HepG2 (cell line): Measurements from ENCODE around the gene BCAN. TPM values are rescaled to one million over a fixed set of nuclear protein-coding genes. Genes with fewer than 3 reads are reported as not detected.

Experiments
- BHLHE40 ChIP-seq: IDR thresholded peaks from 2 replicates; pipeline ENCODE4 v1.6.1; 2011; ENCODE audit warnings: low read length, improper control_type of control experiment
- EHMT2 ChIP-seq: fragments of 200-600 bp; sonication (generic); IDR thresholded peaks from 2 replicates; pipeline ENCODE4 v1.7.0; 2017; ENCODE audit warnings: antibody characterized with exemption, low read depth, low read length, borderline replicate concordance
- FOXM1 ChIP-seq: sonication (generic); formaldehyde crosslinking; IDR thresholded peaks from 2 replicates; pipeline ENCODE4 v1.5.0; 2020; ENCODE audit warnings: missing genetic modification reagents
- GTF2F1 ChIP-seq: fragments of 150-350 bp; IDR thresholded peaks from 2 replicates; pipeline ENCODE4 v1.6.1; 2014; ENCODE audit warnings: low read length
- MAF1 ChIP-seq: sonication (generic); formaldehyde crosslinking; IDR thresholded peaks from 2 replicates; pipeline ENCODE4 v1.5.0; 2020; ENCODE audit warnings: missing genetic modification reagents, borderline replicate concordance
- MEIS1 ChIP-seq: sonication (generic); formaldehyde crosslinking; IDR thresholded peaks from 2 replicates; pipeline ENCODE4 v1.9.0; 2021; ENCODE audit warnings: mild to moderate bottlenecking, missing genetic modification reagents, moderate library complexity, borderline replicate concordance
- NR3C1 ChIP-seq: sonication (generic); formaldehyde crosslinking; IDR thresholded peaks from 2 replicates; pipeline ENCODE4 v1.4.0; 2020; ENCODE audit warnings: missing genetic modification reagents
- PLRG1 ChIP-seq: fragments of 450-650 bp; conservative IDR thresholded peaks from 2 replicates; pipeline ENCODE4 v1.6.1; 2016
- SRY ChIP-seq: sonication (generic); formaldehyde crosslinking; IDR thresholded peaks from 2 replicates; pipeline ENCODE4 v1.8.0; 2022; ENCODE audit warnings: mild to moderate bottlenecking, missing genetic modification reagents
- TOPORS ChIP-seq: sonication (generic); formaldehyde crosslinking; IDR thresholded peaks from 2 replicates; pipeline ENCODE4 v1.8.0; 2023; ENCODE audit warnings: mild to moderate bottlenecking, missing genetic modification reagents
- U2AF2 ChIP-seq: fragments of 200-400 bp; formaldehyde crosslinking; IDR thresholded peaks from 2 replicates; pipeline ENCODE4 v1.6.1; 2017; ENCODE audit warnings: low read depth, mild to moderate bottlenecking, low read length
- XBP1 ChIP-seq: sonication (generic); formaldehyde crosslinking; IDR thresholded peaks from 2 replicates; pipeline ENCODE4 v1.5.0; 2020; ENCODE audit warnings: missing genetic modification reagents
- ZNF253 ChIP-seq: sonication (generic); formaldehyde crosslinking; IDR thresholded peaks from 2 replicates; pipeline ENCODE4 v1.8.0; 2022; ENCODE audit warnings: mild to moderate bottlenecking, missing genetic modification reagents, borderline replicate concordance
- ZNF496 ChIP-seq: sonication (generic); formaldehyde crosslinking; IDR thresholded peaks from 2 replicates; pipeline ENCODE4 v1.8.1; 2023; ENCODE audit warnings: mild to moderate bottlenecking, moderate library complexity, missing genetic modification reagents; ENCODE audit not compliant: insufficient replicate concordance
- ZSCAN25 ChIP-seq: sonication (generic); formaldehyde crosslinking; IDR thresholded peaks from 2 replicates; pipeline ENCODE4 v1.8.0; 2022; ENCODE audit warnings: mild to moderate bottlenecking, missing genetic modification reagents
- polyA plus RNA-seq, 8 experiments: library from polyadenylated mRNA; depleted of rRNA in 3 of 8; stranded (reverse) in 7 of 8; unstranded in 1 of 8; fragments of >200 nt; fragmentation: Illumina TruSeq in 4 of 8; extraction: Trizol in 4 of 8; gene quantifications; 2 replicates each; pipeline versions ENCODE4 v1.2.1 to v1.2.3, GENCODE V29; 2011 to 2016; ENCODE audit warnings: low read depth in 4 of 8, missing spikeins in 1 of 8, mixed read lengths in 1 of 8; ENCODE audit not compliant: insufficient read depth in 1 of 8
- total RNA-seq, 5 experiments: library from RNA; depleted of rRNA; stranded (reverse); fragments of >200 nt; fragmentation: Illumina TruSeq; extraction: Trizol; gene quantifications; 2 replicates each; pipeline ENCODE4 v1.2.3, GENCODE V29; 2016; ENCODE audit warnings: low read depth in 1 of 5
- TF ChIP-seq, protein P1 (sequence below): IDR thresholded peaks from 2 replicates; pipeline ENCODE4 v1.6.1; 2016; ENCODE audit warnings: low read depth
- TF ChIP-seq, protein P2 (sequence below): sonication (generic); formaldehyde crosslinking; IDR thresholded peaks from 2 replicates; pipeline ENCODE4 v1.5.1; 2020; ENCODE audit warnings: missing genetic modification reagents, mild to moderate bottlenecking, borderline replicate concordance
- TF ChIP-seq, protein P3 (sequence below): sonication (generic); formaldehyde crosslinking; IDR thresholded peaks from 2 replicates; pipeline ENCODE4; 2020; ENCODE audit warnings: missing genetic modification reagents, mild to moderate bottlenecking, borderline replicate concordance
- TF ChIP-seq, protein P4 (sequence below): sonication (generic); formaldehyde crosslinking; IDR thresholded peaks from 2 replicates; pipeline ENCODE4 v1.8.0; 2023; ENCODE audit warnings: mild to moderate bottlenecking, missing genetic modification reagents
- TF ChIP-seq, protein P5 (sequence below): sonication (generic); formaldehyde crosslinking; IDR thresholded peaks from 2 replicates; pipeline ENCODE4 v1.5.0; 2020; ENCODE audit warnings: mild to moderate bottlenecking, missing genetic modification reagents, moderate library complexity

Gene BCAN
- total and polyA plus RNA-seq, 2 of the 13 experiments (the other 11 are each of a cell fraction or from before 2014, with no cell fraction given) = not detected

DNA sequence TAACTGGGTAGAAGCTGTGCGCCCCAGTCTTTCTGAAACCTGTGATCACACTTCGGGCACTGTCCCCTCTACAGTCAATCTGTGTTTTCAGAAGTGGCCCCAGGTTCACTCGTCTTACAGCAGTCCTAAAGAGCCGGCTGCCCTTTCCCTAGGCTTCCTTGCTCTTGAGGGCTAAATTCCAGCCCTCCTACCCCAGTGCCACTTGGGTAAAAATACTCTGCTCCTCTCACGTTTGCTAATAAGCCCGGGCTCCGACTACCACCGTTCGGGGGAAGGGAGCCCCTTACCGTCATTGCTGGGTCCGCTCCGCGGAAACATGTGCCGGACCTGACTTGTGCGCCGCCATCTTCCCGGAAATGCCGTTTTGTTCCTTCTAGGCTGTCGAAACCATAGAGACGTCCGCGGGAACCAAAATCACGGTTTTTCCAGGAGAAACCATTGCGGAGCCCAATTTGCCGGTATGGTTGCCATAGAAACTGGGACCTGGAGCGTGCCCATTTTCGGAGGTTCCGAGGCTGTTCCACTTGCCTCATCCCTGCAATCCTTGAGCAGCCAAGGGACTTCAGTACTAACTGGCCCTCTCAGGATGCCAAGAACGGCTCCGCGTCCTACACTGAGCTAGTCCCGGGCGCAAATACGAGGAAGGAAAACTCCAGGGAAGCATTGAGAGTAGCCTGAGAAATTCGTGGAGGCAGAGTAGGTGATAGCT, 40.6 kb upstream of the BCAN start, which contains the start of gene GPATCH4 (continued):
- TF ChIP-seq TOPORS (CRISPR knock-in tag) = peak; percentile 46; the same call in 1 of the 2 replicates
- TF ChIP-seq MEIS1 = no peak; the same call in 1 of the 2 replicates
- peak; percentile 85 for TF ChIP-seq ZSCAN25
- TF ChIP-seq, protein P1, sequence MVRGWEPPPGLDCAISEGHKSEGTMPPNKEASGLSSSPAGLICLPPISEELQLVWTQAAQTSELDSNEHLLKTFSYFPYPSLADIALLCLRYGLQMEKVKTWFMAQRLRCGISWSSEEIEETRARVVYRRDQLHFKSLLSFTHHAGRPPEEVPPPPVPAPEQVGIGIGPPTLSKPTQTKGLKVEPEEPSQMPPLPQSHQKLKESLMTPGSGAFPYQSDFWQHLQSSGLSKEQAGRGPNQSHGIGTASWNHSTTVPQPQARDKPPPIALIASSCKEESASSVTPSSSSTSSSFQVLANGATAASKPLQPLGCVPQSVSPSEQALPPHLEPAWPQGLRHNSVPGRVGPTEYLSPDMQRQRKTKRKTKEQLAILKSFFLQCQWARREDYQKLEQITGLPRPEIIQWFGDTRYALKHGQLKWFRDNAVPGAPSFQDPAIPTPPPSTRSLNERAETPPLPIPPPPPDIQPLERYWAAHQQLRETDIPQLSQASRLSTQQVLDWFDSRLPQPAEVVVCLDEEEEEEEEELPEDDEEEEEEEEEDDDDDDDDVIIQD (CRISPR knock-in tag) = no peak; the same call in 1 of the 2 replicates
- TF ChIP-seq SRY (CRISPR knock-in tag) = no peak; the same call in 1 of the 2 replicates
- no peak for TF ChIP-seq GTF2F1
- TF ChIP-seq, protein P2, sequence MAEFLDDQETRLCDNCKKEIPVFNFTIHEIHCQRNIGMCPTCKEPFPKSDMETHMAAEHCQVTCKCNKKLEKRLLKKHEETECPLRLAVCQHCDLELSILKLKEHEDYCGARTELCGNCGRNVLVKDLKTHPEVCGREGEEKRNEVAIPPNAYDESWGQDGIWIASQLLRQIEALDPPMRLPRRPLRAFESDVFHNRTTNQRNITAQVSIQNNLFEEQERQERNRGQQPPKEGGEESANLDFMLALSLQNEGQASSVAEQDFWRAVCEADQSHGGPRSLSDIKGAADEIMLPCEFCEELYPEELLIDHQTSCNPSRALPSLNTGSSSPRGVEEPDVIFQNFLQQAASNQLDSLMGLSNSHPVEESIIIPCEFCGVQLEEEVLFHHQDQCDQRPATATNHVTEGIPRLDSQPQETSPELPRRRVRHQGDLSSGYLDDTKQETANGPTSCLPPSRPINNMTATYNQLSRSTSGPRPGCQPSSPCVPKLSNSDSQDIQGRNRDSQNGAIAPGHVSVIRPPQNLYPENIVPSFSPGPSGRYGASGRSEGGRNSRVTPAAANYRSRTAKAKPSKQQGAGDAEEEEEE = no peak
- TF ChIP-seq, protein P3, sequence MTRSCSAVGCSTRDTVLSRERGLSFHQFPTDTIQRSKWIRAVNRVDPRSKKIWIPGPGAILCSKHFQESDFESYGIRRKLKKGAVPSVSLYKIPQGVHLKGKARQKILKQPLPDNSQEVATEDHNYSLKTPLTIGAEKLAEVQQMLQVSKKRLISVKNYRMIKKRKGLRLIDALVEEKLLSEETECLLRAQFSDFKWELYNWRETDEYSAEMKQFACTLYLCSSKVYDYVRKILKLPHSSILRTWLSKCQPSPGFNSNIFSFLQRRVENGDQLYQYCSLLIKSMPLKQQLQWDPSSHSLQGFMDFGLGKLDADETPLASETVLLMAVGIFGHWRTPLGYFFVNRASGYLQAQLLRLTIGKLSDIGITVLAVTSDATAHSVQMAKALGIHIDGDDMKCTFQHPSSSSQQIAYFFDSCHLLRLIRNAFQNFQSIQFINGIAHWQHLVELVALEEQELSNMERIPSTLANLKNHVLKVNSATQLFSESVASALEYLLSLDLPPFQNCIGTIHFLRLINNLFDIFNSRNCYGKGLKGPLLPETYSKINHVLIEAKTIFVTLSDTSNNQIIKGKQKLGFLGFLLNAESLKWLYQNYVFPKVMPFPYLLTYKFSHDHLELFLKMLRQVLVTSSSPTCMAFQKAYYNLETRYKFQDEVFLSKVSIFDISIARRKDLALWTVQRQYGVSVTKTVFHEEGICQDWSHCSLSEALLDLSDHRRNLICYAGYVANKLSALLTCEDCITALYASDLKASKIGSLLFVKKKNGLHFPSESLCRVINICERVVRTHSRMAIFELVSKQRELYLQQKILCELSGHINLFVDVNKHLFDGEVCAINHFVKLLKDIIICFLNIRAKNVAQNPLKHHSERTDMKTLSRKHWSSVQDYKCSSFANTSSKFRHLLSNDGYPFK (CRISPR knock-in tag) = peak; percentile 52; the same call in 1 of the 2 replicates
- TF ChIP-seq, protein P4, sequence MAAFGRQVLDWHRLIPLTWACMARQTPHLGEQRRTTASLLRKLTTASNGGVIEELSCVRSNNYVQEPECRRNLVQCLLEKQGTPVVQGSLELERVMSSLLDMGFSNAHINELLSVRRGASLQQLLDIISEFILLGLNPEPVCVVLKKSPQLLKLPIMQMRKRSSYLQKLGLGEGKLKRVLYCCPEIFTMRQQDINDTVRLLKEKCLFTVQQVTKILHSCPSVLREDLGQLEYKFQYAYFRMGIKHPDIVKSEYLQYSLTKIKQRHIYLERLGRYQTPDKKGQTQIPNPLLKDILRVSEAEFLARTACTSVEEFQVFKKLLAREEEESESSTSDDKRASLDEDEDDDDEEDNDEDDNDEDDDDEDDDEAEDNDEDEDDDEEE (CRISPR knock-in tag) = no peak
- no peak for TF ChIP-seq ZNF496
- TF ChIP-seq FOXM1 (CRISPR knock-in tag) = no peak
- no peak for TF ChIP-seq EHMT2
- TF ChIP-seq PLRG1 = no peak
- no peak for TF ChIP-seq ZNF253 (CRISPR knock-in tag)
- TF ChIP-seq BHLHE40 = no peak
- TF ChIP-seq U2AF2 = no peak
- TF ChIP-seq NR3C1 (CRISPR knock-in tag) = no peak
- no peak for TF ChIP-seq XBP1
- no peak for TF ChIP-seq MAF1
- TF ChIP-seq, protein P5, sequence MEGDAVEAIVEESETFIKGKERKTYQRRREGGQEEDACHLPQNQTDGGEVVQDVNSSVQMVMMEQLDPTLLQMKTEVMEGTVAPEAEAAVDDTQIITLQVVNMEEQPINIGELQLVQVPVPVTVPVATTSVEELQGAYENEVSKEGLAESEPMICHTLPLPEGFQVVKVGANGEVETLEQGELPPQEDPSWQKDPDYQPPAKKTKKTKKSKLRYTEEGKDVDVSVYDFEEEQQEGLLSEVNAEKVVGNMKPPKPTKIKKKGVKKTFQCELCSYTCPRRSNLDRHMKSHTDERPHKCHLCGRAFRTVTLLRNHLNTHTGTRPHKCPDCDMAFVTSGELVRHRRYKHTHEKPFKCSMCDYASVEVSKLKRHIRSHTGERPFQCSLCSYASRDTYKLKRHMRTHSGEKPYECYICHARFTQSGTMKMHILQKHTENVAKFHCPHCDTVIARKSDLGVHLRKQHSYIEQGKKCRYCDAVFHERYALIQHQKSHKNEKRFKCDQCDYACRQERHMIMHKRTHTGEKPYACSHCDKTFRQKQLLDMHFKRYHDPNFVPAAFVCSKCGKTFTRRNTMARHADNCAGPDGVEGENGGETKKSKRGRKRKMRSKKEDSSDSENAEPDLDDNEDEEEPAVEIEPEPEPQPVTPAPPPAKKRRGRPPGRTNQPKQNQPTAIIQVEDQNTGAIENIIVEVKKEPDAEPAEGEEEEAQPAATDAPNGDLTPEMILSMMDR (CRISPR knock-in tag) = no peak
